Fibroblast of mammary gland (primary cell): Measurements from ENCODE around the gene WNT9B.
"Not testable (repeated sequence)": the region's sequence is repeated elsewhere in the genome, so short reads cannot be mapped to it uniquely, and the experiment has no call there.

Source experiments
- DNase-seq: peaks from one replicate; pipeline ENCODE4 v3.0.0-alpha.2; 2010; ENCODE audit warnings: low read depth
- H3K4me3 ChIP-seq: 2 replicates; pipeline ENCODE4 v1.5.1; 2011; ENCODE audit warnings: low read depth, mild to moderate bottlenecking, low read length, moderate library complexity; ENCODE audit not compliant: control insufficient read depth
- CTCF ChIP-seq: conservative IDR thresholded peaks from 2 replicates; pipeline ENCODE4 v1.5.1; 2011; ENCODE audit warnings: low read depth, low read length, inconsistent platforms; ENCODE audit not compliant: control insufficient read depth, insufficient read depth

The WNT9B gene

GRCh38 chr17:46832331-46832821, 19.0 kb upstream of the WNT9B start:
- no peak for TF ChIP-seq CTCF
- no peak overlapping the region for H3K4me3 ChIP-seq
- no peak for DNase-seq

- H3K4me3 ChIP-seq = no peak overlapping the region
- peak; percentile 88 for DNase-seq
- no peak for TF ChIP-seq CTCF
Measured at GRCh38 chr17:46832945-46833839, 18.2 kb upstream of the WNT9B start.

GRCh38 chr17:46833840-46834208, 17.6 kb upstream of the WNT9B start:
- no peak overlapping the region for H3K4me3 ChIP-seq
- TF ChIP-seq CTCF = no peak
- DNase-seq = no peak

GRCh38 chr17:46834846-46835245, 16.5 kb upstream of the WNT9B start:
- no peak overlapping the region for H3K4me3 ChIP-seq
- no peak for DNase-seq
- no peak for TF ChIP-seq CTCF

- H3K4me3 ChIP-seq = no peak overlapping the region
- peak; percentile 10 for DNase-seq
- no peak for TF ChIP-seq CTCF
Measured at GRCh38 chr17:46836500-46836899, 14.9 kb upstream of the WNT9B start.

GRCh38 chr17:46837521-46837920, 13.9 kb upstream of the WNT9B start:
- DNase-seq = no peak
- no peak overlapping the region for H3K4me3 ChIP-seq
- no peak for TF ChIP-seq CTCF

- DNase-seq = no peak
- H3K4me3 ChIP-seq = no peak overlapping the region
- no peak for TF ChIP-seq CTCF
Measured at GRCh38 chr17:46839211-46839610, 12.2 kb upstream of the WNT9B start.

- DNase-seq, H3K4me3 ChIP-seq: not testable (repeated sequence)
Measured at GRCh38 chr17:46840596-46840995, 10.8 kb upstream of the WNT9B start.
